H1 (cell line): ENCODE data around the gene ZNHIT3. TPM values are rescaled to one million over a fixed set of nuclear protein-coding genes. Genes with fewer than 3 reads are reported as not detected.

ENCODE experiments used
- ATF3 ChIP-seq: IDR thresholded peaks from 2 replicates; pipeline ENCODE4 v1.6.1; 2011; ENCODE audit warnings: low read depth, mild to moderate bottlenecking, low read length; ENCODE audit not compliant: insufficient read depth
- CHD2 ChIP-seq: IDR thresholded peaks from 2 replicates; pipeline ENCODE4 v1.6.1; 2012; ENCODE audit warnings: low read length, improper control_type of control experiment
- CREB1 ChIP-seq: IDR thresholded peaks from 2 replicates; pipeline ENCODE4 v1.6.1; 2012; ENCODE audit warnings: inconsistent platforms
- EGR1 ChIP-seq: IDR thresholded peaks from 2 replicates; pipeline ENCODE4 v1.6.1; 2011; ENCODE audit warnings: low read depth, low read length, borderline replicate concordance
- KDM1A ChIP-seq: fragments of 200-600, 300-600 bp; sonication (generic); IDR thresholded peaks from 2 replicates; pipeline ENCODE4 v1.7.1; 2016; ENCODE audit warnings: mild to moderate bottlenecking, low read length, borderline replicate concordance
- POLR2A ChIP-seq, 2 experiments: IDR thresholded peaks; 1 replicate in 1 of 2; 2 replicates in 1 of 2; pipeline ENCODE4 v1.6.1; 2011; ENCODE audit warnings: low read depth in 2 of 2, low read length in 2 of 2, mild to moderate bottlenecking in 2 of 2; ENCODE audit errors: control extremely low read depth in 1 of 2
- SIN3A ChIP-seq, 2 experiments: IDR thresholded peaks in 1 of 2; conservative IDR thresholded peaks in 1 of 2; 2 replicates each; pipeline ENCODE4 v1.6.1; 2011 to 2012; ENCODE audit warnings: low read length in 2 of 2, improper control_type of control experiment in 1 of 2, low read depth in 1 of 2, mild to moderate bottlenecking in 1 of 2
- SP1 ChIP-seq: IDR thresholded peaks from 2 replicates; pipeline ENCODE4 v1.6.1; 2011; ENCODE audit warnings: low read depth, low read length
- SP2 ChIP-seq: IDR thresholded peaks from 2 replicates; pipeline ENCODE4 v1.6.1; 2012; ENCODE audit warnings: mild to moderate bottlenecking, low read length, inconsistent platforms
- TAF7 ChIP-seq: optimal IDR thresholded peaks from 2 replicates; pipeline ENCODE3; 2011; ENCODE audit warnings: low read depth, mild to moderate bottlenecking, inconsistent platforms, low read length, moderate library complexity, borderline replicate concordance
- TBP ChIP-seq: IDR thresholded peaks from 2 replicates; pipeline ENCODE4 v1.6.1; 2011; ENCODE audit warnings: low read depth, low read length, improper control_type of control experiment
- polyA plus RNA-seq, 7 experiments: library from polyadenylated mRNA; depleted of rRNA in 3 of 7; stranded (reverse) in 5 of 7; unstranded in 2 of 7; fragments of >200 nt in 5 of 7; fragments of 200-250 nt in 2 of 7; gene quantifications; 1 replicate in 5 of 7; 2 replicates in 1 of 7; 4 replicates in 1 of 7; pipeline versions ENCODE4 v1.2.1 to v1.2.3, GENCODE V29; 2011 to 2013; ENCODE audit warnings: missing spikeins in 2 of 7, mixed read lengths in 2 of 7
- total RNA-seq: library from RNA; stranded (reverse); fragmentation: NEBNext Ultra II Directional; extraction: Animal tissue kit (Norgen Biotek cat#: 25700); gene quantifications from 2 replicates; pipeline ENCODE4 v1.2.1, GENCODE V29; 2021

Gene ZNHIT3
- total and polyA plus RNA-seq, 2 of the 8 experiments (the other 6 are each of a cell fraction or from before 2014, with no cell fraction given), result 59.1 to 147 TPM

GRCh38 chr17:36533935-36534839, 47.7 kb downstream of the ZNHIT3 start (continued):
- TF ChIP-seq SIN3A (conservative IDR thresholded peaks at IDR 0.05 in 1 of 2, IDR thresholded peaks at IDR 0.05 in 1 of 2; ENCODE audit: low read depth in 1 of 2, low read length in 2 of 2), result peak; percentile 27 to 52; a peak in 1 of 4 replicates
- TF ChIP-seq SP2, result no peak
- peak; percentile 52; the same call in 1 of the 2 replicates for TF ChIP-seq KDM1A
- TF ChIP-seq TBP, result peak; percentile 48
- TF ChIP-seq POLR2A (IDR thresholded peaks at IDR 0.05; ENCODE audit: control extremely low read depth in 1 of 2, low read depth in 2 of 2, low read length in 2 of 2), result peak in 1 of 2 experiments; percentile 67; a peak in 2 of 3 replicates
- no peak for TF ChIP-seq EGR1
- no peak for TF ChIP-seq CHD2
- no peak for TF ChIP-seq ATF3
- TF ChIP-seq CREB1, result 0 out of 2 replicates have a peak, but pooled peaks have one; percentile 15
- 0 out of 2 replicates have a peak, but pooled peaks have one; percentile 44 for TF ChIP-seq SP1
- TF ChIP-seq TAF7, result peak; percentile 40
- TF ChIP-seq, all 59 proteins: peak for 13
